ENCODE results near the gene APBA1. TPM values are rescaled to one million over a fixed set of nuclear protein-coding genes. Genes with fewer than 3 reads are reported as not detected.

APBA1 gene
- total and polyA plus RNA-seq, 4 donors: 0.95 to 8.1 (median 2.8) TPM

DNA sequence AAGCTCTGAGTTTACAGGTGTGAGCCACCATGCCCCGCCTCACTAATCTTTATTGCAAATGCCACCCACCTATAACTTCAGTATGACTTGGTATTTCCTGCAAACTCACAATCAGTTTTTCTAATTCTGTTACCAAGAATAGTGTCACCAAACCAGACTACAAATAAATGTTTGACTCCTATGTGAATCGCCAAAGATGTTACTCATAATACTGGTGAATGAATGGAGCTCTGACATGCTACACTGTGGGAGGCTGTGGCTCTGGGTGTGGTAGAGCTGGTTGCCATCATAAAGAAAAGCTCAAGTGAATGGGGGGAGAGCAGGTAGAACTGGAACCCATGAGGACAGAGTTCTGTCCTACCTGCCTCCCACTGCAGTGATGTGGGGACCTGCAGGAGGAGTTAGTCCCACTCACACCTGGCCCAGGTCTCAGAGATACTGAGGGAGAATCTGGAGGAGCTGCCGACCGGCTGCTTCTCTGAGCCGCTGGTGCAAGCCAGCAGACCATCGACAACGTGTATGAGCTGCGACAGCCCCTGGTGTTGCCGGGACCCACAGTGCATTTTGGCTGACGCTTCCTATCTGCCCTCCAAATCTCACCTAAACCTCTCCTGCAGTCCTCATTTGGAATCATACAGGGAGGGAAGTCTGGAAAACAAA is 251.4 kb downstream of the APBA1 start:
- Histone ChIP-seq H3K4me3 (no peak overlapping the region), H3K27ac (ENCODE audit: low read depth in 1 of 2, low read length in 1 of 2) (no peak overlapping the region), H3K4me1 (ENCODE audit: control insufficient read depth in 5 of 5, insufficient read depth in 5 of 5, low read length in 5 of 5) (no peaks in the 10 kb centered on the region), H3K27me3 (ENCODE audit: control insufficient read depth in 3 of 3, insufficient read depth in 3 of 3, low read length in 2 of 3) (no peaks in the 10 kb centered on the region), H3K36me3 (ENCODE audit: control insufficient read depth in 4 of 4, insufficient read depth in 4 of 4, low read length in 4 of 4) (no peaks in the 10 kb centered on the region), H3K9ac (ENCODE audit: insufficient read depth in 1 of 2, low read length in 2 of 2) (no peak overlapping the region), H3K9me3 (ENCODE audit: control insufficient read depth in 4 of 4, insufficient read depth in 3 of 4, low read length in 3 of 4) (peaks cover 0 to 2% (median 0%) of the 10 kb centered on the region in 4 donors)
- no peak for DNase-seq
- ATAC-seq (ENCODE audit: insufficient read depth, low FRiP score): no peak
- WGBS, 2 donors: 72 to 89% methylated on average over 10 of the region's 10 CpGs
- TF ChIP-seq, protein P1, sequence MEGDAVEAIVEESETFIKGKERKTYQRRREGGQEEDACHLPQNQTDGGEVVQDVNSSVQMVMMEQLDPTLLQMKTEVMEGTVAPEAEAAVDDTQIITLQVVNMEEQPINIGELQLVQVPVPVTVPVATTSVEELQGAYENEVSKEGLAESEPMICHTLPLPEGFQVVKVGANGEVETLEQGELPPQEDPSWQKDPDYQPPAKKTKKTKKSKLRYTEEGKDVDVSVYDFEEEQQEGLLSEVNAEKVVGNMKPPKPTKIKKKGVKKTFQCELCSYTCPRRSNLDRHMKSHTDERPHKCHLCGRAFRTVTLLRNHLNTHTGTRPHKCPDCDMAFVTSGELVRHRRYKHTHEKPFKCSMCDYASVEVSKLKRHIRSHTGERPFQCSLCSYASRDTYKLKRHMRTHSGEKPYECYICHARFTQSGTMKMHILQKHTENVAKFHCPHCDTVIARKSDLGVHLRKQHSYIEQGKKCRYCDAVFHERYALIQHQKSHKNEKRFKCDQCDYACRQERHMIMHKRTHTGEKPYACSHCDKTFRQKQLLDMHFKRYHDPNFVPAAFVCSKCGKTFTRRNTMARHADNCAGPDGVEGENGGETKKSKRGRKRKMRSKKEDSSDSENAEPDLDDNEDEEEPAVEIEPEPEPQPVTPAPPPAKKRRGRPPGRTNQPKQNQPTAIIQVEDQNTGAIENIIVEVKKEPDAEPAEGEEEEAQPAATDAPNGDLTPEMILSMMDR (IDR thresholded peaks at IDR 0.05; ENCODE audit: control extremely low read depth, extremely low read depth): no peak

- TF ChIP-seq, protein P1 (IDR thresholded peaks at IDR 0.05; ENCODE audit: control extremely low read depth, extremely low read depth): peak; percentile 11
- WGBS, 2 donors: 30 to 44% methylated on average over 20 of the region's 20 CpGs
- Histone ChIP-seq H3K36me3 (ENCODE audit: control insufficient read depth in 4 of 4, insufficient read depth in 4 of 4, low read length in 4 of 4) (no peaks in the 10 kb centered on the region), H3K27ac (ENCODE audit: low read depth in 1 of 2, low read length in 1 of 2) (no peak overlapping the region), H3K27me3 (ENCODE audit: control insufficient read depth in 3 of 3, insufficient read depth in 3 of 3, low read length in 2 of 3) (no peaks in the 10 kb centered on the region), H3K9me3 (ENCODE audit: control insufficient read depth in 4 of 4, insufficient read depth in 3 of 4, low read length in 3 of 4) (no peaks in the 10 kb centered on the region), H3K4me3 (no peak overlapping the region), H3K9ac (ENCODE audit: insufficient read depth in 1 of 2, low read length in 2 of 2) (peak overlapping the region in 1 of 2 donors; percentile 28), H3K4me1 (ENCODE audit: control insufficient read depth in 5 of 5, insufficient read depth in 5 of 5, low read length in 5 of 5) (peaks cover 0 to 3% (median 0%) of the 10 kb centered on the region in 5 donors)
- peak; percentile 80 to 86 (median 85) for DNase-seq
- ATAC-seq (ENCODE audit: insufficient read depth, low FRiP score): peak; percentile 75
These were observed 259.4 kb downstream of the APBA1 start for GRCh38 chr9:69412741-69413150.

DNA sequence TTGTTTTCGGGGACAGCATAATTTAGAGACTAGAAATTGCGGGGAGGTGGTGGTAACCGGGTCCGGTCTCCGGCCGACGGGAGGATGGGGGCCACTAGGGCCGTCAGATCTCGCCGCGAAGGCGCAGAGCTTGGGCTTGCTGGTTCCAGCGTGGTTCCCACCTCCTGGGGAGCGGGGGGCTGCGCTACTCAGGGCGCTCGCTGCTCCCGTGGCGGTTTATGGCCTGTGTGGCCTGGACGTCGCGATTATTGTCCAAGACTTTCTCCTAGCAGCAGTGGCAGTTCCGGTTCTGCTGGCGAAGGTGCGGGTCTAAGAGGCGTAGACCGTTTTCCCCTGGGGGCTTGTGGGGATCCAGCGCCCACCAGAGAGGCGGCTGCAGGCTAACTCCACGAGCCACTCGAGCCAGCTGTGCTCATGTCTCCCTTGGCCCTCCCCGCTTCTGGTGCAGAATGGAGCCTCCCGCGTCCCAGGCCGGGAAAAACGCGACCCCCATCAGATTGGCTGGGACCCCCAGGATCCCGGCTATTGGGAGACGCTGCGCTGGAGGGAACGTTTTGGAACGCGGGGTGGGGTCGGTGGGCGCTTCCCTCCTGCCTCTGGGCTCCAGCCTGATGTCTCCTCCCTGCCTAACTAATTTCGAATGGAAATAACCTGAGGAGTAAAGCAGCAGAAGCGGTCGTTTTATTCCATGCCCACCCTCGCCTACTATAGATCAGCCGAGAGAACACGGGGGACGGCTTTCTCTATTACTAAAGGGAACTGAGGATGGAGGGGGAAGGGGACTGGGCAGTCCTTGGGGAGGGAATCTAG is 260.0 kb downstream of the APBA1 start:
- Histone ChIP-seq H3K9ac (ENCODE audit: insufficient read depth in 1 of 2, low read length in 2 of 2) (peak overlapping the region in 1 of 2 donors; percentile 28), H3K4me3 (no peak overlapping the region)
- no peak for ATAC-seq (ENCODE audit: insufficient read depth, low FRiP score)

More for the DNA sequence above, 260.0 kb downstream of the APBA1 start:
- H3K9me3 ChIP-seq (ENCODE audit: control insufficient read depth in 4 of 4, insufficient read depth in 3 of 4, low read length in 3 of 4): no peaks in the 10 kb centered on the region
- TF ChIP-seq, protein P1 (IDR thresholded peaks at IDR 0.05; ENCODE audit: control extremely low read depth, extremely low read depth): no peak
- no peak overlapping the region for H3K27ac ChIP-seq (ENCODE audit: low read depth in 1 of 2, low read length in 1 of 2)
- 73 to 79% methylated on average over 52 of the region's 52 CpGs for WGBS, 2 donors
- no peaks in the 10 kb centered on the region for H3K27me3 ChIP-seq (ENCODE audit: control insufficient read depth in 3 of 3, insufficient read depth in 3 of 3, low read length in 2 of 3)
- no peaks in the 10 kb centered on the region for H3K36me3 ChIP-seq (ENCODE audit: control insufficient read depth in 4 of 4, insufficient read depth in 4 of 4, low read length in 4 of 4)
- no peak for DNase-seq
- H3K4me1 ChIP-seq (ENCODE audit: control insufficient read depth in 5 of 5, insufficient read depth in 5 of 5, low read length in 5 of 5): peaks cover 0 to 3% (median 0%) of the 10 kb centered on the region in 5 donors
